Neural progenitor cell (in vitro differentiated cells): ENCODE measurements around the gene GDE1. TPM values are rescaled to one million over a fixed set of nuclear protein-coding genes. Genes with fewer than 3 reads are reported as not detected.

Experiments
- DNase-seq: peaks from one replicate; pipeline ENCODE4 v3.0.0-alpha.2; 2016; ENCODE audit warnings: low spot score
- H2AFZ ChIP-seq: fragments of 200-600 bp; sonication (generic); replicated peaks from 2 replicates; pipeline ENCODE4 v1.6.1; 2016; ENCODE audit warnings: antibody characterized with exemption
- H3F3A ChIP-seq: fragments of 200-600 bp; sonication (generic); 2 replicates; pipeline ENCODE4 v1.6.1; 2016; ENCODE audit warnings: antibody characterized with exemption, low read depth
- H3K27ac ChIP-seq: fragments of 200-600 bp; sonication (generic); 2 replicates; pipeline ENCODE4 v1.5.1; 2016; ENCODE audit warnings: mild to moderate bottlenecking
- H3K27me3 ChIP-seq: fragments of 200-600 bp; sonication (generic); 2 replicates; pipeline ENCODE4 v1.6.1; 2016; ENCODE audit warnings: mild to moderate bottlenecking, moderate library complexity
- H3K36me3 ChIP-seq: fragments of 200-600 bp; sonication (generic); 2 replicates; pipeline ENCODE4 v1.5.1; 2016
- H3K4me1 ChIP-seq: fragments of 200-600 bp; sonication (generic); 2 replicates; pipeline ENCODE4 v1.6.1; 2016; ENCODE audit warnings: mixed run types
- H3K4me2 ChIP-seq: fragments of 200-600 bp; sonication (generic); 2 replicates; pipeline ENCODE4 v1.6.1; 2016
- H3K4me3 ChIP-seq: fragments of 200-600 bp; sonication (generic); 2 replicates; pipeline ENCODE4 v1.5.1; 2016
- H3K79me2 ChIP-seq: fragments of 200-600 bp; sonication (generic); 2 replicates; pipeline ENCODE4 v1.6.1; 2016; ENCODE audit warnings: low read depth
- H3K9ac ChIP-seq: fragments of 200-600 bp; sonication (generic); 2 replicates; pipeline ENCODE4 v1.6.1; 2016
- H3K9me3 ChIP-seq: fragments of 200-600 bp; sonication (generic); 2 replicates; pipeline ENCODE4 v1.5.1; 2016; ENCODE audit warnings: low read depth
- H4K20me1 ChIP-seq: fragments of 200-600 bp; sonication (generic); 2 replicates; pipeline ENCODE4 v1.6.1; 2016; ENCODE audit warnings: low read depth
- H3K27ac Mint-ChIP-seq: 3 replicates; pipeline ENCODE4 v1.8.0; 2021; ENCODE audit warnings: mixed read lengths
- H3K27me3 Mint-ChIP-seq: 2 replicates; pipeline ENCODE4 v1.8.0; 2022; ENCODE audit warnings: low read depth, mild to moderate bottlenecking, inconsistent platforms, moderate library complexity, mixed read lengths; ENCODE audit not compliant: insufficient read depth
- H3K36me3 Mint-ChIP-seq: 3 replicates; pipeline ENCODE4 v1.8.0; 2021; ENCODE audit warnings: mixed read lengths
- H3K4me1 Mint-ChIP-seq: 3 replicates; pipeline ENCODE4 v1.8.0; 2021; ENCODE audit warnings: mixed read lengths
- H3K4me3 Mint-ChIP-seq: 3 replicates; pipeline ENCODE4 v1.8.0; 2021; ENCODE audit warnings: mild to moderate bottlenecking, moderate library complexity, mixed read lengths
- H3K9me3 Mint-ChIP-seq: 3 replicates; pipeline ENCODE4 v1.8.0; 2020; ENCODE audit warnings: mixed read lengths
- CTCF ChIP-seq: fragments of 200-600 bp; sonication (generic); IDR thresholded peaks from 2 replicates; pipeline ENCODE4 v1.5.1; 2017; ENCODE audit warnings: antibody characterized with exemption, mild to moderate bottlenecking
- EZH2 ChIP-seq: fragments of 200-600 bp; sonication (generic); IDR thresholded peaks from 2 replicates; pipeline ENCODE4 v1.6.1; 2017; ENCODE audit warnings: antibody characterized with exemption, mild to moderate bottlenecking, moderate library complexity
- EZH2phosphoT487 ChIP-seq: fragments of 200-600 bp; sonication (generic); IDR thresholded peaks from 2 replicates; pipeline ENCODE4 v1.6.1; 2017; ENCODE audit warnings: antibody characterized with exemption
- total RNA-seq: library from RNA; depleted of rRNA; stranded (reverse); fragments of >200 nt; gene quantifications from 2 replicates; pipeline ENCODE4 v1.2.3, GENCODE V29; 2015; ENCODE audit warnings: low replicate concordance

GDE1 gene
- total RNA-seq, 1 donor from 2014 or later = 43.0 TPM

DNA sequence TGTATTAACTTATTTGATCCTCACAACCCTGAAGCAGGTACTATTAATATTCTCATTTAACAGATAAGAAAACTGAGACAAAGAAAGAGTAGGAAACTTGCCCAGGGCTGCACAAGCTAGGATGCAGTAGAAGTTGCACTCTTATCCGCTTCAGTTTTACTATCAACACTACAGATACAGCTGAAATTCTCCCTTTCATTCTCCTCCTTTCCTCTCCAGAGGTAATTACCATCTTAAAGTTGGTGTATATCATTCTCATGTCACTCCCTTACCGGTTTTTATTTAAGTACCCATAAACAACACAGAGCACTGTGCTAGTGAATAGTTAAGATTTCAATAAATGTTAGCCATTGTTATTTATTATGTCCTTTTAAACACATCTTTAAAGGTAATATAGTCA is 3.5 kb downstream of the GDE1 start:
- Histone ChIP-seq H3F3A (no peaks in the 10 kb centered on the region), H3K4me2 (no peak overlapping the region), H3K4me3 (no peak overlapping the region), H3K4me1 (peaks cover 5% of the 10 kb centered on the region), H4K20me1 (no peaks in the 10 kb centered on the region), H2AFZ (no peak overlapping the region), H3K36me3 (peaks cover 8% of the 10 kb centered on the region), H3K9ac (no peak overlapping the region), H3K9me3 (no peaks in the 10 kb centered on the region), H3K27ac (no peak overlapping the region), H3K27me3 (no peaks in the 10 kb centered on the region), H3K79me2 (peaks cover 43% of the 10 kb centered on the region)
- TF ChIP-seq CTCF (no peak), EZH2phosphoT487 (no peak), EZH2 (no peak)
- peaks cover under 1% of the 10 kb centered on the region for H3K9me3 Mint-ChIP-seq
- peaks cover 27% of the 10 kb centered on the region for H3K36me3 Mint-ChIP-seq
- peaks cover 34% of the 10 kb centered on the region for H3K4me1 Mint-ChIP-seq
- H3K27me3 Mint-ChIP-seq = no peaks in the 10 kb centered on the region
- no peak overlapping the region for H3K27ac Mint-ChIP-seq
- no peak overlapping the region for H3K4me3 Mint-ChIP-seq
- DNase-seq = no peak

- Mint-ChIP-seq H3K27me3 (peaks cover 2% of the 10 kb centered on the region), H3K36me3 (peaks cover 35% of the 10 kb centered on the region), H3K27ac (no peak overlapping the region), H3K4me1 (peaks cover 25% of the 10 kb centered on the region), H3K4me3 (no peak overlapping the region), H3K9me3 (peaks cover 6% of the 10 kb centered on the region)
- no peak overlapping the region for H3K4me3 ChIP-seq
- no peaks in the 10 kb centered on the region for H4K20me1 ChIP-seq
- no peak overlapping the region for H2AFZ ChIP-seq
- DNase-seq = no peak
- no peak overlapping the region for H3K4me2 ChIP-seq
- H3K9me3 ChIP-seq = no peaks in the 10 kb centered on the region
- H3K9ac ChIP-seq = no peak overlapping the region
- H3K27ac ChIP-seq = no peak overlapping the region
- no peaks in the 10 kb centered on the region for H3F3A ChIP-seq
- no peaks in the 10 kb centered on the region for H3K27me3 ChIP-seq
- H3K36me3 ChIP-seq = peaks cover 13% of the 10 kb centered on the region
- peaks cover 5% of the 10 kb centered on the region for H3K4me1 ChIP-seq
- H3K79me2 ChIP-seq = peaks cover 43% of the 10 kb centered on the region
- TF ChIP-seq CTCF = no peak
- no peak for TF ChIP-seq EZH2
- no peak for TF ChIP-seq EZH2phosphoT487
Observed at GRCh38 chr16:19517424-19518089, 4.3 kb downstream of the GDE1 start.

GRCh38 chr16:19515757-19516156 is 6.1 kb downstream of the GDE1 start:
- peaks cover 34% of the 10 kb centered on the region for H3K79me2 ChIP-seq
- TF ChIP-seq EZH2 (no peak), EZH2phosphoT487 (no peak), CTCF (no peak)
- no peaks in the 10 kb centered on the region for H4K20me1 ChIP-seq
- peaks cover 2% of the 10 kb centered on the region for H3K27me3 Mint-ChIP-seq
- H3K4me1 ChIP-seq = no peaks in the 10 kb centered on the region
- no peaks in the 10 kb centered on the region for H3K9me3 ChIP-seq
- no peak overlapping the region for H3K27ac ChIP-seq
- H3K36me3 Mint-ChIP-seq = peaks cover 45% of the 10 kb centered on the region
- H3K27me3 ChIP-seq = no peaks in the 10 kb centered on the region
- H3K9me3 Mint-ChIP-seq = peaks cover 9% of the 10 kb centered on the region
- no peak overlapping the region for H3K4me2 ChIP-seq
- H3K9ac ChIP-seq = no peak overlapping the region
- H3K4me3 Mint-ChIP-seq = no peak overlapping the region
- H3F3A ChIP-seq = no peaks in the 10 kb centered on the region
- no peak overlapping the region for H2AFZ ChIP-seq
- no peak overlapping the region for H3K27ac Mint-ChIP-seq
- no peak for DNase-seq
- peaks cover 13% of the 10 kb centered on the region for H3K4me1 Mint-ChIP-seq
- no peak overlapping the region for H3K4me3 ChIP-seq
- H3K36me3 ChIP-seq = peaks cover 19% of the 10 kb centered on the region
